ENCODE data around the gene TLX3. TPM values are rescaled to one million over a fixed set of nuclear protein-coding genes. Genes with fewer than 3 reads are reported as not detected.

Gene TLX3
- not detected for polyA plus RNA-seq (2013, experiment 1 of 2)
- 0.20 TPM for polyA plus RNA-seq (2013, experiment 2 of 2)

DNA sequence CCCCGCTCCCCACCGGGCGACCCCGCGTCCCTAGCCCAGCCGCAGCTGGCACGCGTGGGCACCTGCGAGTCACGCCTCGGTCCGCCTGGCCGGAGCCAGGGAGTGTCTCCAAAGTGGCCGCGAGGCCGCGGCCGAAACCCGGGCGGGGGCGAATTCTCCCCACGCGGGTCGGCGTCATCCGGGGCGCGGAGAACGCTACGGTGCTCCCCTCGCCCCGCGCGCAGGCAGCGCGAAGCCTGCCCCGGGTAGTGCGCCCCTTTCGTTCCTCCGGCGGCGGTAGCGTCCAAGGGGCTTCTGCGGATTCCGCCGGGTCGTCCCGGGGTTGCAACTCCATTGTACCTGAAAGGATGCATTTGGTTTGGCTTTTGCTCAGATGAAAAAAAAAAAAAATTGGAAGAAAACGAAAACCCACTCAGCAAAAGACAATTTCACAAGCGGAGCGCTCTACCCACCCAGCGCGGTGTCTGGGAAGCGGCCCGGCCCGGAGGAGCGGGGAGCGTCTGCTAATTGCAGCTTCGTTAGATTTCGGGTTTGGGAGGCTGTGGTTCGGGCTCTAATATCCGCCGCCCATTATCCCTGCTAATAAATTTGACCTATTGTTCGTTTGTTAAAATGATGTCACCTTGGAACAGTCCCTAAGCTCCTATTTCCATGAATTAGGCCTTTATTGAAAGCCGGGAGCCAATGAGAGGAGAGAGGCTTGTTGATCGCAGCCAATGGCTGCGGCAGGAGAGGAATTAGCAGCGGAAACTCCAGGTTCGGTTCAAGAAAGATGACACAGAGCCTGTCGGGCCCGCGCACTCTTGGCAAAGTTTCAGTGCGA lies at the start of gene TLX3:
Gene TLX3, plus strand, starts transcription at position 796 of the 823 bp plus-strand sequence. CDS start 118 bp downstream, outside the sequence.
- WGBS, 2 experiments (ENCODE audit: insufficient coverage in 2 of 2): 2 to 3% methylated on average over 52 to 55 of the region's 73 CpGs
- H3K27ac ChIP-seq (ENCODE audit: low read depth, low read length, severe bottlenecking): no peak within 1 kb of the TSS
- peaks cover 16% of the 10 kb centered on the region for H3K4me1 ChIP-seq (ENCODE audit: control insufficient read depth, insufficient read depth, low read length, poor library complexity, severe bottlenecking)
- H3K9me3 ChIP-seq (ENCODE audit: control insufficient read depth, low read length): no peaks in the 10 kb centered on the region
- no peak within 1 kb of the TSS for H3K4me3 ChIP-seq (ENCODE audit: extremely low read depth, insufficient read depth, low read length, poor library complexity, severe bottlenecking)
- H3K36me3 ChIP-seq (ENCODE audit: control insufficient read depth, insufficient read depth, low read length): no peaks in the 10 kb centered on the region

DNA sequence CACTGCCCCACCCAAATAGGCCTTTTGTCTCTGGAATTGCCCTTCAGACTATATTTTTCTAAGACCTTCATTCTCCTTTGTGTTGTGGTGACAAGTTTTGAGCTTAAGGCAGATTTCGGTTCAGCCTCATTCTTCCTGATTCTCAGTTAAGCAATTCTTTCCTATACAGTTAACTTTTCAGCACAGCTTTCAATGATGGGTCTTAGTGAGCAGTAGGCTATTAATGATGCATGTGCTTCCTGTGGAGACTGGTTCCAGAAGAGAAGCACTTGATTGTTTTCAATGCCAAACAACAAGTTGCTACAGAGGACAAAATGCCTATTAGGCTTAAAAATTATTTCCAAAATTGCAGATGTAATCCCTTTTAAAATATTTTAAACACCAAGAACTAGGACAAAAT lies 47.7 kb upstream of the TLX3 start:
- no peak overlapping the region for H3K27ac ChIP-seq (ENCODE audit: low read depth, low read length, severe bottlenecking)
- H3K4me3 ChIP-seq (ENCODE audit: extremely low read depth, insufficient read depth, low read length, poor library complexity, severe bottlenecking): no peak overlapping the region
- no CpG with 5 or more reads among the region's 1 CpG for WGBS, 2 experiments (ENCODE audit: insufficient coverage in 2 of 2)
- H3K9me3 ChIP-seq (ENCODE audit: control insufficient read depth, low read length): no peaks in the 10 kb centered on the region
- H3K4me1 ChIP-seq (ENCODE audit: control insufficient read depth, insufficient read depth, low read length, poor library complexity, severe bottlenecking): no peaks in the 10 kb centered on the region
- H3K36me3 ChIP-seq (ENCODE audit: control insufficient read depth, insufficient read depth, low read length): no peaks in the 10 kb centered on the region

DNA sequence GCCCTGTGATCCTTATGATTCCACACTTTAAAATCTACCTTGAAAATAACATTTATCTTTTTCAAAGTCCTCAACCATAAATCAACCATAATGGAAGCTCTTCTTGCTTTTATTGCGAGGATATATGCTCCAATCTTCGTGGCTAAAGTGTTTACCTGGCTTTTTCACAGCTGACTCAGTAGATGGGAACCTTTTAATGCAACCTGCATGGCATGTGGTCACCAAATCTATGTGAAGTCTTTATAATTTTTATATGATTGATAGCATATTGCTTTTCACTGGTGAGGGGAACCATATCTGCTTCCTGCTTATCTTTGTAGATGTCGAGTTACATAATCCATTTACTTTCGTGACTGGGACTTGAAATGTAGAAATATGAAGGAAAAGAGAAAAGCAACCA lies 47.1 kb upstream of the TLX3 start:
- Histone ChIP-seq H3K9me3 (ENCODE audit: control insufficient read depth, low read length) (no peaks in the 10 kb centered on the region), H3K4me1 (ENCODE audit: control insufficient read depth, insufficient read depth, low read length, poor library complexity, severe bottlenecking) (no peaks in the 10 kb centered on the region), H3K4me3 (ENCODE audit: extremely low read depth, insufficient read depth, low read length, poor library complexity, severe bottlenecking) (no peak overlapping the region), H3K27ac (ENCODE audit: low read depth, low read length, severe bottlenecking) (no peak overlapping the region), H3K36me3 (ENCODE audit: control insufficient read depth, insufficient read depth, low read length) (no peaks in the 10 kb centered on the region)
- 100% methylated on average over 1 of the region's 4 CpGs for WGBS, 2 experiments (ENCODE audit: insufficient coverage in 2 of 2)

DNA sequence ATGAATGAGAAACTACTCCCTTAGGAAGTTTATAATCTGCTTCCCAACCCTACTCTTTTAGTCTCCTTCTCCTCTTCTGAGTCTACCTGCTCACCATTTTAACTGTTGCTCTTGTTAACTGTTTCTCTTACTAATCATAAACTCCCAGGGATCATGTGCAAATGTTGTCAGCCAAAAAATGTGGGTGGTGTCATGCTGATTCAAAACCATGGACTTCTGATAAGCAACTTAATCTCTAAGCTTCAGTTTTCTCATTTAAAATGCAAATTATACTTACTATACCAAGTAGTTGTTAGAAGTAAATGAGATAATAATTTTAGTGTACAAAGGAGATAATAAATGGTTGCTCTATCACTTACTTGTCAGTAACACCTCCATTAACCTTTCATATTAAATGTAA lies 45.9 kb upstream of the TLX3 start:
- H3K9me3 ChIP-seq (ENCODE audit: control insufficient read depth, low read length): no peaks in the 10 kb centered on the region
- H3K36me3 ChIP-seq (ENCODE audit: control insufficient read depth, insufficient read depth, low read length): no peaks in the 10 kb centered on the region
- no peaks in the 10 kb centered on the region for H3K4me1 ChIP-seq (ENCODE audit: control insufficient read depth, insufficient read depth, low read length, poor library complexity, severe bottlenecking)
- H3K27ac ChIP-seq (ENCODE audit: low read depth, low read length, severe bottlenecking): no peak overlapping the region
- no peak overlapping the region for H3K4me3 ChIP-seq (ENCODE audit: extremely low read depth, insufficient read depth, low read length, poor library complexity, severe bottlenecking)

DNA sequence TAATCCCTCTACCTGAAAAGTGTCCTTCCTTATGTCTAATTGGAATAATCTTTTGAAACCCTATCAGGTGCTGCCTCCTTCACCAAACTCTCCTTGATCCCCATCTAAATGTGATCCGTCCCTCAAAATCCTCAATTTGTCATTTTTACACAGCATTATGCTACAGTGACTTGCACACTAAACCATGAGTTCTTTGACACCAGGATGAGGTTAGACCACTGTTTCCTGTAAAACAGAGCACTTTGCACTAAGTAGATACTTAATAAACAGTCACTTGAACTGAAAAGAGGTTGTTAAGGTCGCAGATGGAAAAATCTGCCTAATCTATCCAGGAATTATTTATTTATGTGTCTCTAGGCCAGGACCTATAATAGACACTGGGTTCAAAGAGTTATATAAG lies 44.2 kb upstream of the TLX3 start:
- no peaks in the 10 kb centered on the region for H3K9me3 ChIP-seq (ENCODE audit: control insufficient read depth, low read length)
- H3K36me3 ChIP-seq (ENCODE audit: control insufficient read depth, insufficient read depth, low read length): no peaks in the 10 kb centered on the region
- 92 to 100% methylated on average over 1 of the region's 2 CpGs for WGBS, 2 experiments (ENCODE audit: insufficient coverage in 2 of 2)
- H3K27ac ChIP-seq (ENCODE audit: low read depth, low read length, severe bottlenecking): no peak overlapping the region
- H3K4me3 ChIP-seq (ENCODE audit: extremely low read depth, insufficient read depth, low read length, poor library complexity, severe bottlenecking): no peak overlapping the region
- no peaks in the 10 kb centered on the region for H3K4me1 ChIP-seq (ENCODE audit: control insufficient read depth, insufficient read depth, low read length, poor library complexity, severe bottlenecking)

DNA sequence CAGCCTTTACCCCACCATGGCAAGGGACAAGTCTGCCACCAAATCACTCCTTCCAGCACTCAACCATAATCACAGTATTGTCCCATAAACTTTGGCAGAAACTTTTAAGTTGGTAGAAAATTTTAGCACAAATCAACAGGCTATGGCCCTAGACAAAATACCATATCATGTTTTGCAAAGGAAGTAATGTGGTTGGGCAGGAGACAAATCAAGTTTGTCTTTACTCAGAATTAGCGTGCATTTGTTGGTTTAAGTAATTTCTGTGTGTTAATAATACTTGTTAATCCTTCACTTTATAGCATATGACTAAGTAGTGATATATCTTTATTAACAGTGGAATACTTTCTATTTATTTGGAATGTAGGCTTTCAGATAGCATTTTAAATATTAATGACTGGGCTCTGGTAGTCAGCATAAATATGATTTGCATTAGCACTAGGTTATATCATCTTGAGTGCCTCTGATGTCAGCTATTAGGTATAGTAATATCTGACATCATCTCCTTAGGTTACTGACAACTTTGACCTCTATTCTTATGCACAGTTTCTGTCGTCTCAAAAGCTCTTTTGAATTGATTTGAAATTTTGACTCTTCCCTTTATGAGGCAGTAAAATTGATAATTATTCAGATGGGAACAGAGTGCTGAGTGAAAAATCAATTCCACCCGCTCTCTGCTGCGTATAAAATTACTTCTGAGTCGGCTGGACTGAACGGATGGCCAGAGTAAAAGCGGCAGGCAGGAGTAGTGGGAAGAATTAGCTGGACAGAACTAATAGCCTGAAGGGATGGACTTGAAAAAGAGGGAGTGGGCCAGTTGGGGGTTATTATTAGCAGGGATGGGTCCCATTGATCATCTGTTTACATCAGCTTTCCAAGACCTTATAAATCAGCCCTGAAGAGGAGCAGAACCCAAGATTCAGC lies 40.1 kb upstream of the TLX3 start:
- Histone ChIP-seq H3K36me3 (ENCODE audit: control insufficient read depth, insufficient read depth, low read length) (no peaks in the 10 kb centered on the region), H3K4me1 (ENCODE audit: control insufficient read depth, insufficient read depth, low read length, poor library complexity, severe bottlenecking) (no peaks in the 10 kb centered on the region), H3K27ac (ENCODE audit: low read depth, low read length, severe bottlenecking) (no peak overlapping the region), H3K4me3 (ENCODE audit: extremely low read depth, insufficient read depth, low read length, poor library complexity, severe bottlenecking) (no peak overlapping the region), H3K9me3 (ENCODE audit: control insufficient read depth, low read length) (no peaks in the 10 kb centered on the region)
- 90 to 97% methylated on average over 5 of the region's 7 CpGs for WGBS, 2 experiments (ENCODE audit: insufficient coverage in 2 of 2)

DNA sequence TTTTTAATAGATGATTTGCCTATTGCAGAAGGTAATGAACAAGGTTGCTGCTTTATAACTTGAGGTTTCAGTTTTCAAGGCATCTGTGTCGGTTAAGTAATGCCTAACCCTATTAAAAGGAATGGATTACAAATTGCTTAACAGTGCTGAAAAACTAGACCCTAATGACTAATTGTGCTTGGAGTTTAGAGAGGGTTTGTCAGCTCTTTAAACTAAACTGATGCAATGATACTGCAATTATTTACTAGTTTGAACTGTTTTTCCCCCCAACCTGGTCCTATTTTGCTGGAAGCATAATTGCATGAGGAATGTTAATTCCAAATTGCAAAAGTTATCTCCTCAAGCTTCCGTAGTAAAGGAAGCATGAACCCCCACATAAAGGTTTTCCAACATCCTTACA lies 39.3 kb upstream of the TLX3 start:
- H3K4me3 ChIP-seq (ENCODE audit: extremely low read depth, insufficient read depth, low read length, poor library complexity, severe bottlenecking): no peak overlapping the region
- H3K27ac ChIP-seq (ENCODE audit: low read depth, low read length, severe bottlenecking): no peak overlapping the region
- no peaks in the 10 kb centered on the region for H3K4me1 ChIP-seq (ENCODE audit: control insufficient read depth, insufficient read depth, low read length, poor library complexity, severe bottlenecking)
- no peaks in the 10 kb centered on the region for H3K36me3 ChIP-seq (ENCODE audit: control insufficient read depth, insufficient read depth, low read length)
- WGBS, 2 experiments (ENCODE audit: insufficient coverage in 2 of 2): no CpG with 5 or more reads among the region's 2 CpGs
- H3K9me3 ChIP-seq (ENCODE audit: control insufficient read depth, low read length): no peaks in the 10 kb centered on the region

DNA sequence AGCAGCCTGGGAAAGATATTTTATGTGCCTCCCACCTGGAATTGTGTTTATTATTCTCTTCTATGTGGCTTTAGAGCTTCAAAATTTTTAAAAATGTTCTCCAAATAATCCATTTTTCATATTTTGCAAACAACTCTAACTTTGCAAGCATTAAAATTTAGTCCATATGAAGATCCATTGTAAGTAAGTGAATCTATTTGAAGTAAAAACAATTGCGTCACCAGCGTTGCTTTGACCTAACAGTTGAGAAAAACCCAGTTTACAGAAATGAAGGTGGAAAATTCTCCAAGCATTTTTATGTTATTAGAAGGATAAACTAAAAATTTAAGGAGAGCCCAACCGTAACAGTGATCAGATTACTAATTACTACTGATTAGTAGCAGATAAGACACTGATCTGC lies 38.9 kb upstream of the TLX3 start:
- no peaks in the 10 kb centered on the region for H3K9me3 ChIP-seq (ENCODE audit: control insufficient read depth, low read length)
- no peak overlapping the region for H3K4me3 ChIP-seq (ENCODE audit: extremely low read depth, insufficient read depth, low read length, poor library complexity, severe bottlenecking)
- H3K27ac ChIP-seq (ENCODE audit: low read depth, low read length, severe bottlenecking): no peak overlapping the region
- no peaks in the 10 kb centered on the region for H3K4me1 ChIP-seq (ENCODE audit: control insufficient read depth, insufficient read depth, low read length, poor library complexity, severe bottlenecking)
- no CpG with 5 or more reads among the region's 3 CpGs for WGBS, 2 experiments (ENCODE audit: insufficient coverage in 2 of 2)
- H3K36me3 ChIP-seq (ENCODE audit: control insufficient read depth, insufficient read depth, low read length): no peaks in the 10 kb centered on the region

DNA sequence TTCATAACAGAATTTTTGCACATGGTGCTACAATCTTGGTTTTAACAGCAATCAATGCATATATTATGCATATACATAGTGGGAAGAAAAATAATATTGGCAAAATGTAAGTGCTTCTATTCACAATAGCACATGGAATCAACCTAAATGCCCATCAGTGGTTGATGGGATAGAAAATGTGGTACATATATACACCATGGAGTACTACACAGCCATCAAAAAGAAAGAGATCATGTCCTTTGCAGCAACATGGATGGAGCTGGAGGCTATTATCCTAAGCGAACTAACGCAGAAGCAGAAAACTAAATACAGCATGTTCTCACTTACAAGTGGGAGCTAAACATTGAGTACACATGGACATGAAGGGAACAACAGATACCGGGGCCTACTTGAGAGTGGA lies 37.2 kb upstream of the TLX3 start:
- H3K4me3 ChIP-seq (ENCODE audit: extremely low read depth, insufficient read depth, low read length, poor library complexity, severe bottlenecking): no peak overlapping the region
- no peaks in the 10 kb centered on the region for H3K4me1 ChIP-seq (ENCODE audit: control insufficient read depth, insufficient read depth, low read length, poor library complexity, severe bottlenecking)
- H3K9me3 ChIP-seq (ENCODE audit: control insufficient read depth, low read length): no peaks in the 10 kb centered on the region
- no peak overlapping the region for H3K27ac ChIP-seq (ENCODE audit: low read depth, low read length, severe bottlenecking)
- 83 to 100% methylated on average over 1 to 2 of the region's 3 CpGs for WGBS, 2 experiments (ENCODE audit: insufficient coverage in 2 of 2)
- H3K36me3 ChIP-seq (ENCODE audit: control insufficient read depth, insufficient read depth, low read length): no peaks in the 10 kb centered on the region

DNA sequence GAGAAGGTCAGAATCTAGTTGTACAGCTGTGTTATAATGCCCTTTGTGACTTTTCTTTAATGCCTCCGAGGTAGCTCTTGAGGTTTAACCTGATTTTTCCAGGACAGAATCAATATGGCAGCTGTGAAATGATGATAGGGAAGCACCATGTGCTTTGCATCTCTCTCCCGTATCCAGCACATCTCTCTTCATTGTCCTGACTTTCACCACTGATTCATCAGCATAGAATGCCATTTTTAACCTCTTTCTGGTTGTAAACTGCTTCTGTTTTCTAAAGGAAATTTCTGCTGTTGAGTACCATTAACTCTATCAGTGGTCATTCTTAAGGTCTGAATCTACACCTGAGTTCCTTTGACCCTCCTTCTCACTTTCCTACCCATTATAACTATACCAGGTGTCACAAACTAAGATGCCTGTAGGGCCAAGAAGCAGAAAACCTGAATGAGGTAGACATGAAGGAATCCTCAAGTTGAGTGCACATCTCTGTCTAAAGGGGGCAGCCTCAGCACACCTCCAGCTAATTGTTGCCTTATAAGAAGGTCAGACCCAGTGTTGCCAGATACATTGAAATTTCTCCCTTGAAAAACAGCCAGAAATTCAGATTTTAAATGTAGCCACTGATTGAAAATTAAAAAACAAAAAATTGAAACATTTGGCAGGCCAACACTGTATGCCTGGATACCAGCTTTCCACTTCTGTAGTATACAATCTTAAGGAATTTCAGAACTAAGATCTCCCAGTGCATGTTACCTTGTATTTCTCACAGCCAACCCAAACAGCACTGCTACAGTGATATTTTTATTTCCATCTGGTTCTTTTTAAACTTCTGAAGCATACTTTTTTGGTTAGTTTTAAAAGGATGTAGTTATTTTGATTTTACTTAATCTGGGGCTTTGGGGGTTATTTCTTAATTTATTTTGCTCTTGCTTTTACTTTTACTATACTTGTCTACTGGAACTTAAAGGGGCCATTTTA lies 35.8 kb upstream of the TLX3 start:
- 89% methylated on average over 1 of the region's 2 CpGs; no CpG with 5 or more reads in 1 of the 2 experiments for WGBS, 2 experiments (ENCODE audit: insufficient coverage in 2 of 2)
- H3K36me3 ChIP-seq (ENCODE audit: control insufficient read depth, insufficient read depth, low read length): no peaks in the 10 kb centered on the region
- no peaks in the 10 kb centered on the region for H3K9me3 ChIP-seq (ENCODE audit: control insufficient read depth, low read length)
- no peaks in the 10 kb centered on the region for H3K4me1 ChIP-seq (ENCODE audit: control insufficient read depth, insufficient read depth, low read length, poor library complexity, severe bottlenecking)
- H3K27ac ChIP-seq (ENCODE audit: low read depth, low read length, severe bottlenecking): no peak overlapping the region
- H3K4me3 ChIP-seq (ENCODE audit: extremely low read depth, insufficient read depth, low read length, poor library complexity, severe bottlenecking): no peak overlapping the region
